Measurements from ENCODE around the gene NANOS2.

NANOS2 gene

DNA sequence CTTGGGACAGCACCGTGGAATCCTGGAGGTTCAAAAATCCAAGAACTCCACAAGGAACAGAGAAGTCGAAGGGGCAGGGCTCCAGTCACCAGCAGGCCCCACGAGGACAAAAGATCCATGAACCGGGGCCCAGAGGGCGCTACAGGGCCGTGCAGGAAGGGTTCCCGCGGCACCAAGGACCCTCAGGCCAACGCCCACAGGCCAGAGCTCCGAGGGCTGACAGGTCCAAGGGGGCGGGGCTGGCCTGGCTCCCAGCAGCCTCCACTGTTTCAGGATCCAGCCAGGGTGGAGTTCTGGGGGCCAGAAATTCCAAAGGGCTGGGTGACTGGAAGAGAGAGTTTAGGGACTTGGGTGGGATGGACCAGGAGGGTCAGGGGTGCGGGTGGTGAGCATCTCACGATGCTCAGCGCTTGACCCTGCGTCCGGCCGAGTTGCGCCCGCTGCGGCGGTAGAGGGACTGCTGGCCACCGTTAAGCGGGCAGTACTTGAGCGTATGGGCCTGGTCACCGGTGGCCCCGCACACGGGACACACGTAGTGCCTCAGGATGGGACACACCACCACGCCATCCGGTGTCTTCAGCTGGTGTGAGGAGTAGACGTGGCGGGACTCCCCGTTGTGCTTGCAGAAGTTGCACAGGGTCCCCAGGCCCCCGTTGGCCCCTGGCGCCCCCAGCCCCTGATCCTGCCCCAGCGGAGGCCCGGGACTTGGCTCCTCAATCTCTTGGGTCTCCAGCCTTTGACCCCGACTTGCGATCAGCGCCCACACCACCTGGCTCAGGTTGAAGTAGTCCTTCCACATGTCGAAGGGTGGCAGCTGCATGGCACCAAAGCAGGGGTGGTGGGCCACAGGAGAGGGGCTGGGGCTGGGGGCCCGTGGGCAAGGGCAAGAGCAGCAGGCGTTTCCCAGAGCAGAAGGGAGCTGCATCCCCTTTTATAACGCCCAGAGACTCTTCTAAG lies at the start of gene NANOS2:
Gene NANOS2, minus strand, starts transcription at position 905 of the 957 bp plus-strand sequence. Its CDS starts 85 bp downstream, at position 820.
- peak; percentile 81 for DNase-seq

GRCh38 chr19:45962021-45962420 lies 47.4 kb upstream of the NANOS2 start:
- no peak for DNase-seq

DNA sequence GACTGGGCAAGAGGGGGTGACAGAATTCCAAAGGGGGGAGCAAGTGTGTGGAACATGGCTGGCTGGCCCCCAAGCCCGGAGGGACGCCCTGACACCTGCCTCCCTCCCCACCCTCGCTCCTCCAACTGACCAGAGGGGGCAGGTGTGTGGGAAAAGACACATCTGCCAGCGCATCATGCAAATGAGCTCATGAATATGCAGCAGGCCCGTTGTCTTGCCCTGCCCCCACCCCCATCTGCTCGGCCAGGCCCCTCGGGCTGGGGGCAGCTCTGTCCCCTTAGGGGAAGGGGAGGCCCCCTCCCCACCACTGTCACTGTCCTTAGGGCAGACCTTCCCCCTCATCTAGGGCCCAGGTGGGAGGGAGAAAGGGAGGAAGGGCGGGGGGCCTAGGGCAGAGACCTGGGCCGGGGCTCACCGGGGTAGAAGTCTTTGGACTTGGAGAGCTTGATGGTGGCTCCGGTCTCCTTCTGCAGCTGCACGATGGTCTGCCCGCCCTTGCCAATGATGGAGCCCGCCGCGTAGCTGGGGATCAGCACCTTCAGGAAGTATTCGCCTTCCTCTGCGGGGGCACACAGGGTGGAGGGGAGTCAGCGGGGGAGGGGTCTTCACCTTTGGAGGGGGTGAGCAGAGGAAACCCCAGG lies 46.1 kb upstream of the NANOS2 start:
- DNase-seq, result no peak

- no peak for DNase-seq
Observed at GRCh38 chr19:45959517-45960025, 45.0 kb upstream of the NANOS2 start.

DNA sequence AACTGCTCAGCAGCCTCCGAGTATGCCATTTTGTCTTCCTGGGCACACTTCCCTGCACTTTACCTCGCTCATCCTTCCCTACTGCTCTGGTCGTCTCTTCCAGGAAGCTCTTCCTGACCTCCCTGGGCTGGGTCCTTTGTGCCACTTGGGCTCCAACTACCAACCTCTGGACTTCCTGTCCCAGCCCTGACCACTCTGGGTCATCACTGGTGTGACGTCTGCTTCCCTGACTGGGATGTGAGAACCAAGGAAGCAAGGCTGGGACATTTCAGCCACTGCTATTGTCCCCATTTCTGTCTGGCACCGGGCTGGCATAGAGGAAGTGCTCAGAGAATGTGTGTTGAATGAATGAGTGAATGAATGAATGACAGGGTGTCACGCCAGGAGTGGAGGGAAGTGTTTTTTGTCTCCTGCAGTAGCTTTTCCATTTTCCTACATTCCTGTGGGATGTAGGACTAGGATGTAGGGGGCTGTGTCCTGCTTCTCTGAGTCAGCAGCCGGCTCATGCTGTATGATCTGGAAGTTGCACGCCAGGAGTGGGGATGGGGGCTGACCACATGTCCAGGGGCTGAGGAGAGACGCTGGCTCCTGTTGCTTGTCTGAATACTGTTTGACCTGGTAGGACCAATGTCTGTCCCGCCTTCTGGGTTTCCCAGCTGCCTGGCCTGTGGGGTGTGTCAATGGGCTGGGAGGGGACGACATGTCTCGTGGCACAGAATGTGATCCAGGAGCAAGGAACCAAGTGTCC lies 44.4 kb upstream of the NANOS2 start:
- DNase-seq, result peak; percentile 71

DNA sequence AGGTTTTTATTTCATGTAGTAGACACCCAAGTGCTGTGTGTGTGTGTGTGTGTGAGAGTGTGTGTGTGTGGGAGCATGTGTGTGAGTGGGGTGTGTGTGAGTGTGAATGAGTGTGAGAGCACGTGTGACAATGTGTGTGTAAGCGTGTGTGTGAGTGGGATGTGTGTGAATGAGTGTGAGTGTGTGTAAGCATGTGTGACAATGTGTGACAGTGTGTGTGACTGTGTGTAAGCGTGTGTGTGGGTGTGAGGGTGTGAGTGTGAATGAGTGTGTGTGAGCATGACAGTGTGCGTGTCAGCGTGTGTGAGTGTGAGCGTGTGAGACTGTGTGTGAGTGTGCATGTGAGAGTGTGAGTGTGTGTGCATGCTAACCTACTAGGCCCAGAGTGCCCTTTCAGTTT lies 43.7 kb upstream of the NANOS2 start:
- no peak for DNase-seq

- DNase-seq, result peak; percentile 92
Observed at GRCh38 chr19:45955905-45956608, 41.5 kb upstream of the NANOS2 start.

DNA sequence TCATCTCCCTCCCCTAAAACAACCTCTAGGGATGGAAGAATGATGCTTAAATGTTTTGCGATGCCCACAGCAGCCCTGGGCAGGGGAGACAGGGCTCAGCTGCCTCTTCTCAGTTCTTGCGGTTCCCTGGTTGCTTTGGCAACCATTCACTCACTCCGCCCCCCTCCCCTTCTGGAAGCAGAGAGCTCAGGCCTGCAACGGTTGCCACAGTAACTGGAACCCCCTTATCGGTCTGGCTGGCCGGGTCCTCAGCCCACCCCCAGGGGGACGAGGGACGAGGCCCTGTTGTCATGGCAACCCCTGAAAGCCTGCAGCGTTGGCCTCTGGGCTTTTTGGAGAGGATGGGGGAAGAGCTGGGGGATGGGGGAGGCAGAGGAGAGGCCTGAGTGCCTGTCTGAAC lies 39.6 kb upstream of the NANOS2 start:
- DNase-seq, result no peak

DNA sequence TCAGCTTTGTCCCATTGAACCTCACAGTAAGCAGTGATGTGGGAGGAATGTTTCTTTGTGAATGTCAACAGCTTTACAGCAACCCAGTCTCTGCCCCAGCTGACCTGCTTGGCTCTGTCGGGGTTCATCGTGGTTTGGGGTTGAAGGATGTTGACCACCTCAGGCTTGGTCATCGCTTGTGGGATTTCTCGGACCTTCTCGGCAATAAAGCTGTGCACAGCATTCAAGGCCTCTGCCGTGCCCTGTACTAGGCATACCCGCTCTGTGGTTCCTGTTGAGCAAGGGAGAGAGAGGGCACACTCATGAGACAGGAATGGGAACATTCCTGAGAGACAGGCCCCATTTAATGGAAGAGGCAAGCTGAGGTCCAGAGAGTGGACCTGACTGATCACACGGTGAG lies 39.1 kb upstream of the NANOS2 start:
- no peak for DNase-seq

GRCh38 chr19:45952686-45953505 lies 38.3 kb upstream of the NANOS2 start:
- peak; percentile 84 for DNase-seq

DNA sequence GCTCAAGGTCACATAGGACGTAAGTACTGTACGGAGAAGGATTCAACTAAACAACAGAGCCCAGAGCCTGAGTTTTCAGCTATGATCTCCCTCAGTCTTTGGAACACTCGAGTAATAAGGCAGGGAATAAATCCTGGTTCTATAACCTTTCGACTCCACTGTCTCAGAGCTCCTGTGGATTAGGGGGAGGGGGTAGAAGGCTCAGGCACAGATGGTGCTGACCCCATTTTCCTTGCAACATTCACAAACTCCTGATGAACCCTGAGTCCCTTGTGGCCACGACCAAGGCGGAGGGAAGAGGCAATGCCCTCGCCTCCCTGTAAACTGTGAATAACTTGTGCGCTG lies 37.7 kb upstream of the NANOS2 start:
- no peak for DNase-seq

DNA sequence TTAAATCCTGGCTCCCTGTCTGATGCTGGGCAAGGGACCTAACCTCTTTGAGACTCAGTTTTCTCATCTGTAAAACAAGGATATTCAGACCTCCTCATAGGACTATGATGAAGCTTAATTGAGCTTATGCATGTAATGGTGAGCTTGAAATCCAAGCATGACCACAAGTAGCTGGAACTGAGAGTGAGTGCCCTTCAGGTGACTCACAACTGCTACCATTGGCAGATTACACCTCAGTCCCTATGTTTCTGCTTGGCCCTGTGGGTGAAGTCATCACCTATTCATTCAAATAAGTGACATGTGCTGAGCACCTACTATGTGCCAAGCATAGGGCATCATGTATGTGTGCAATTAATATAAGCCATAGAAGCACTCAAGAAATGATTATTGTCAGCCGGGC lies 33.3 kb upstream of the NANOS2 start:
- DNase-seq, result no peak

DNA sequence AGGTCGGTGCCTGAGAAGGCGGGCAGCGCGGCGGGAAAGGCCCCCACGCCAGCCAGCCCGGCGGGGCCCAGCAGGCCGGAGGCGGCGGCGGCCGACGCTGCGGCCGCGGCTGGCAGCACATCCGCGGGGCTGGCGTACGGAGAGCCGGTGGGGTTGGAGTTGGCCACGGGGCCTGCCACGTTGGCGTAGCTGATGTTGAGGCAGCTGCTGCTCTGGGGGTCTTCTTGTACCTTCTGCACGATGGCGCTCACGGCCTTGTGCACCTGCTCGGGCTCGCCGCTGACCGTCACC lies 25.9 kb upstream of the NANOS2 start:
- no peak for DNase-seq

- no peak for DNase-seq
Observed at GRCh38 chr19:45939792-45940514, 25.4 kb upstream of the NANOS2 start.

GRCh38 chr19:45938733-45939319 lies 24.2 kb upstream of the NANOS2 start:
- no peak for DNase-seq

GRCh38 chr19:45935267-45935666 lies 20.7 kb upstream of the NANOS2 start:
- no peak for DNase-seq

GRCh38 chr19:45934551-45935230 lies 20.1 kb upstream of the NANOS2 start:
- DNase-seq, result no peak

DNA sequence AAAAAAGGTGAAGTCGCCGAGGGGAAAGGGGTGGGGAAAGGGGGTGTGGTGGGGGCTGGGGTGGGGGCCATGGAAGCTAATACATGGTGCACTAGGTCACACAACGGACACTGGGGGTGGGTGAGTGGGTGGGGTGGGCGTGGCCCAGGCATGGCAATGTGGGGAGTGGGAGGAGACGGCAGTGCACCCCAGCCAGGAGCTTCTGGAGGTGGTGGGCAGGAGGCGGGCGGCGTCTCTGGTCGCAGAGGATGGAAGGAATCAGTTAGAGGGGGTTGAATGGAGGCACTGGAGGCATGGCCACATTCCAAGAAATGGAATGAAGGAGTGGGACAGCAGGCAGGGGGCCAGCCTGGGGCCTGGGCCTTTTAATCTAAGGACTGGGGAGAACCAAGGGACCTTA lies 19.2 kb upstream of the NANOS2 start:
- no peak for DNase-seq

GRCh38 chr19:45931055-45931454 lies 16.5 kb upstream of the NANOS2 start:
- DNase-seq, result no peak

DNA sequence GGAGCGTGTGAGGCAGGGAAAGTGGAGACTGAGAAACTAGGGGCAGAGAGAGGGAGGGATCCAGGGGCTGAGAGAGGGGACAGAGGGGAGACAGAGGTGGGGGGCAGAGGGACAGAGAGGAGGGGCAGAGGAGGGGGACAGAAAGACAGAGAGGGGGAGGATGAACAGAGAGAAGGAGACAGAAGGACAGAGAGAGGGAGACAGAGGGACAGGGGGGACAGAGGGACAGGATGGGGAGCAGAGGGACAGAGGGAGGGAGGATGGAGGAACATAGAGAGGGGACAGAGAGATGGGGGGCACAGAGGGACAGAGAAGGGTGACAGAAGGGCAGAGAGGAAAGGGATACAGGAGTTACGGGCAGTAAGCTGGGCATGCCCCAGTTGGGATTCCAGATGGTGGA lies 14.7 kb upstream of the NANOS2 start:
- no peak for DNase-seq

Measured in islet precursor cell (in vitro differentiated cells).